ENCODE measurements around the gene CYRIA.

DNA sequence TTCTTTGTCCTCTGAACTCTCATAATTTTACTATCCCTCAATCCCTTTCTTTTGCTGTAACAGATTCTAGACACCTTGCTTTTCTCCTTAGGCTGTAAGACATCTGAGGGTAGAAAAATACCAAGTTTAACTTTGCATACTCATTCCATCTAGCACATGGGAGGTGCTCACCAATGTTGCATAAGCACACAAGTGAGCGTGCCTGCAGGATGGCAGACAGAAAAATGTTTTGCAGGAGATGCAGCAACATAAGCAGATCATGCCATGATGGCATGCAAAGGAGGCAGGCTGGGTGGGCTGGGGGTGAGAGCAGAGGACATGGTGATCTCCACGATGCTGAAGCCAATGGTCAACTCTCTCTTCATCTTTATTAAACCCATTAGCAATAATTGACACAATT, 24.1 kb downstream of the CYRIA start:
- TF ChIP-seq POLR2A (IDR thresholded peaks at IDR 0.05; ENCODE audit: low read length) (no peak), GATA1 (IDR thresholded peaks at IDR 0.05; ENCODE audit: low read depth, low read length) (no peak)

All from erythroblast (primary cell).